Sigmoid colon (tissue), 7 donors: ENCODE data around the gene LSM6. TPM values are rescaled to one million over a fixed set of nuclear protein-coding genes. Genes with fewer than 3 reads are reported as not detected.

Source experiments
- DNase-seq: peaks from one replicate; pipeline ENCODE4 v3.0.0-alpha.2; 2019
- H3K27ac ChIP-seq, 4 donors: fragments of 200-600 bp; sonication (generic); one replicate each; pipeline ENCODE4 v1.5.1; 2016 to 2019; ENCODE audit warnings: mild to moderate bottlenecking in 1 of 4
- H3K27me3 ChIP-seq, 3 donors: fragments of 200-600 bp; sonication (generic); one replicate each; pipeline ENCODE4 v1.5.1; 2019; ENCODE audit warnings: mild to moderate bottlenecking in 1 of 3
- H3K36me3 ChIP-seq, 4 donors: fragments of 200-600 bp; sonication (generic); one replicate each; pipeline ENCODE4 v1.5.1; 2016 to 2019
- H3K4me1 ChIP-seq, 4 donors: fragments of 200-600 bp; sonication (generic); one replicate each; pipeline ENCODE4 v1.5.1; 2017 to 2019
- H3K4me3 ChIP-seq, 4 donors: fragments of 200-600 bp; sonication (generic); one replicate each; pipeline ENCODE4 v1.5.1; 2017 to 2019; ENCODE audit warnings: mild to moderate bottlenecking in 2 of 4, moderate library complexity in 1 of 4
- H3K9me3 ChIP-seq, 4 donors: fragments of 200-600 bp in 3 of 4; sonication (generic) in 3 of 4; one replicate each; pipeline versions ENCODE4 v1.5.1 to v1.6.1; 2013 to 2019
- CTCF ChIP-seq, 4 experiments: fragments of 450-650 bp in 3 of 4; fragments of 200-600 bp in 1 of 4; IDR thresholded peaks; one replicate each; pipeline ENCODE4 v1.5.1; 2016 to 2019; ENCODE audit warnings: antibody characterized with exemption in 4 of 4, mild to moderate bottlenecking in 3 of 4, moderate library complexity in 2 of 4
- EP300 ChIP-seq, 4 donors: sonication (generic); formaldehyde crosslinking; IDR thresholded peaks; one replicate each; pipeline ENCODE4 v1.6.1; 2017; ENCODE audit warnings: antibody characterized with exemption in 4 of 4
- POLR2A ChIP-seq, 2 donors: fragments of 450-650 bp; IDR thresholded peaks; one replicate each; pipeline ENCODE4 v1.6.1; 2016; ENCODE audit warnings: antibody characterized with exemption in 2 of 2, mild to moderate bottlenecking in 2 of 2, moderate library complexity in 2 of 2
- POLR2AphosphoS5 ChIP-seq, 4 donors: sonication (generic); formaldehyde crosslinking; IDR thresholded peaks; one replicate each; pipeline ENCODE4 v1.6.1; 2017; ENCODE audit warnings: antibody characterized with exemption in 4 of 4
- WGBS, 2 donors: extraction: QIAGEN DNeasy Blood & Tissue Kit; methylation state at CpG; one replicate each; pipeline ENCODE4 v1.1.7; 2013; 5-methylcytosine and 5-hydroxymethylcytosine counted together
- intact Hi-C: fragments of 100-400 bp; cut with DNase I; formaldehyde crosslinking; loops from one replicate; pipeline ENCODE4 v1.15.1; 2023
- polyA plus RNA-seq, 3 donors: library from polyadenylated mRNA; stranded (reverse); fragments of 200-250 nt; gene quantifications; one replicate each; pipeline ENCODE4 v1.2.3, GENCODE V29; 2013
- total RNA-seq, 4 donors: library from RNA; depleted of rRNA; stranded (reverse); fragments of >200 nt; gene quantifications; one replicate each; pipeline ENCODE4 v1.1.0, GENCODE V29; 2016
- donor health status: healthy with polysubstance abuse.
- donor health status: Bipolar disorder and iron deficiency.
- donor health status: healthy.

Gene LSM6
- total and polyA plus RNA-seq, 7 donors, result 16.9 to 78.9 (median 51.5) TPM

- WGBS, 2 donors, result 72 to 81% methylated on average over 7 of the region's 7 CpGs
- intact Hi-C loops, result loop anchor here (5.0 to 10.0 kb wide), 5 partner anchors 243 to 1843 kb away; partner anchors contain the start of genes ABCE1, ANAPC10 and ZNF827
- Histone ChIP-seq H3K36me3 (peaks cover 0 to 10% (median 5%) of the 10 kb centered on the region in 4 donors), H3K4me1 (peaks cover 0 to 42% (median 34%) of the 10 kb centered on the region in 4 donors), H3K27me3 (no peaks in the 10 kb centered on the region), H3K27ac (no peak overlapping the region), H3K9me3 (no peaks in the 10 kb centered on the region), H3K4me3 (no peak overlapping the region)
- TF ChIP-seq POLR2AphosphoS5 (IDR thresholded peaks at IDR 0.05), result no peak
- TF ChIP-seq EP300 (IDR thresholded peaks at IDR 0.05), result no peak
- TF ChIP-seq CTCF (IDR thresholded peaks at IDR 0.05), result no peak
- DNase-seq, result no peak
These were observed 4.4 kb downstream of the LSM6 start for GRCh38 chr4:146179784-146180370.

- H3K4me1 ChIP-seq, result peaks cover 0 to 25% (median 23%) of the 10 kb centered on the region in 4 donors
- no peaks in the 10 kb centered on the region for H3K27me3 ChIP-seq
- no peak overlapping the region for H3K27ac ChIP-seq
- no peaks in the 10 kb centered on the region for H3K9me3 ChIP-seq
- H3K36me3 ChIP-seq, result peaks cover 0 to 26% (median 6%) of the 10 kb centered on the region in 4 donors
- WGBS, 2 donors, result 95 to 97% methylated on average over 3 of the region's 3 CpGs
- intact Hi-C loops, result loop anchor here (5.0 kb wide), 1 partner anchor 1845 kb away; no protein-coding TSS in a partner anchor
- H3K4me3 ChIP-seq, result no peak overlapping the region
- TF ChIP-seq POLR2A (IDR thresholded peaks at IDR 0.05), result no peak
- no peak for TF ChIP-seq CTCF (IDR thresholded peaks at IDR 0.05)
- no peak for DNase-seq
These were observed 6.9 kb downstream of the LSM6 start for GRCh38 chr4:146182443-146182842.

GRCh38 chr4:146183209-146183608 is 7.7 kb downstream of the LSM6 start:
- WGBS, 2 donors, result 71 to 88% methylated on average over 2 of the region's 2 CpGs

GRCh38 chr4:146186041-146186440 is 10.5 kb downstream of the LSM6 start:
- intact Hi-C loops, result no loop called here
- Histone ChIP-seq H3K9me3 (no peaks in the 10 kb centered on the region), H3K4me3 (no peak overlapping the region), H3K36me3 (peaks cover 3 to 40% (median 12%) of the 10 kb centered on the region in 4 donors), H3K4me1 (peaks cover 0 to 12% (median 11%) of the 10 kb centered on the region in 4 donors), H3K27me3 (no peaks in the 10 kb centered on the region), H3K27ac (no peak overlapping the region)
- 90 to 92% methylated on average over 4 of the region's 4 CpGs for WGBS, 2 donors
- DNase-seq, result no peak
- TF ChIP-seq POLR2AphosphoS5 (IDR thresholded peaks at IDR 0.05) (no peak), EP300 (IDR thresholded peaks at IDR 0.05) (no peak), POLR2A (IDR thresholded peaks at IDR 0.05) (no peak), CTCF (IDR thresholded peaks at IDR 0.05) (no peak)

More at GRCh38 chr4:146183209-146183608, 7.7 kb downstream of the LSM6 start:
- no peak for DNase-seq
- Histone ChIP-seq H3K9me3 (no peaks in the 10 kb centered on the region), H3K4me3 (no peak overlapping the region), H3K36me3 (peaks cover 0 to 32% (median 8%) of the 10 kb centered on the region in 4 donors), H3K27me3 (no peaks in the 10 kb centered on the region), H3K27ac (no peak overlapping the region), H3K4me1 (peaks cover 0 to 17% (median 15%) of the 10 kb centered on the region in 4 donors)
- TF ChIP-seq CTCF (IDR thresholded peaks at IDR 0.05) (no peak), POLR2A (IDR thresholded peaks at IDR 0.05) (no peak), EP300 (IDR thresholded peaks at IDR 0.05) (no peak), POLR2AphosphoS5 (IDR thresholded peaks at IDR 0.05) (no peak)
- intact Hi-C loops, result loop anchor here (5.0 kb wide), 1 partner anchor 1846 kb away; no protein-coding TSS in a partner anchor
